AG09319 (cell line): Measurements from ENCODE around the gene GTF3C4.
"Not testable (repeated sequence)": the region's sequence is repeated elsewhere in the genome, so short reads cannot be mapped to it uniquely, and the experiment has no call there.

Source experiments
- DNase-seq: peaks from one replicate; pipeline ENCODE4 v3.0.0-alpha.2; 2010; ENCODE audit warnings: low read depth; ENCODE audit errors: extremely low read depth
- TF ChIP-seq, protein P1 (sequence below): IDR thresholded peaks from 2 replicates; pipeline ENCODE4 v1.5.1; 2011; ENCODE audit warnings: low read depth, mild to moderate bottlenecking, inconsistent platforms, low read length, moderate library complexity

Gene GTF3C4

DNA sequence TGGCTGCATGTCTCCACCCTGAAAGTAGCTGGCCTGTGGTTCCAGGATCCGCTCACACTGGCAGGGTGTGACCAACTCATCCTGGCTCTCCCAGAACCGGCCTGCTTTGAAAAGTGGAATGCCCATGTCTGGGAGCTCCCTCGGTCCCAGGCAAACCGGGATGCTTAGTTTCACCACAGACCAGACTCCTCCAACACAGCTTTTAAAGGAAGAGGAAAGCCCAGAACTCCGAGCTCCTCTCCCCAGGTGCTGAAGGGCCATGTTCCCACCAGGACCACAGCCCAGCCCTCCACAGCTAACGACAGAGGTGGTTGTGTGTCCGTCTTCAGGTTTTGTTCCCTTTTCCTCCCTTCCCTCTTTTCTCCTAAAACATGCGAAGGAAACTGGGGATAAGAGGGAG is 38.0 kb downstream of the GTF3C4 start:
- no peak for DNase-seq
- TF ChIP-seq, protein P1, sequence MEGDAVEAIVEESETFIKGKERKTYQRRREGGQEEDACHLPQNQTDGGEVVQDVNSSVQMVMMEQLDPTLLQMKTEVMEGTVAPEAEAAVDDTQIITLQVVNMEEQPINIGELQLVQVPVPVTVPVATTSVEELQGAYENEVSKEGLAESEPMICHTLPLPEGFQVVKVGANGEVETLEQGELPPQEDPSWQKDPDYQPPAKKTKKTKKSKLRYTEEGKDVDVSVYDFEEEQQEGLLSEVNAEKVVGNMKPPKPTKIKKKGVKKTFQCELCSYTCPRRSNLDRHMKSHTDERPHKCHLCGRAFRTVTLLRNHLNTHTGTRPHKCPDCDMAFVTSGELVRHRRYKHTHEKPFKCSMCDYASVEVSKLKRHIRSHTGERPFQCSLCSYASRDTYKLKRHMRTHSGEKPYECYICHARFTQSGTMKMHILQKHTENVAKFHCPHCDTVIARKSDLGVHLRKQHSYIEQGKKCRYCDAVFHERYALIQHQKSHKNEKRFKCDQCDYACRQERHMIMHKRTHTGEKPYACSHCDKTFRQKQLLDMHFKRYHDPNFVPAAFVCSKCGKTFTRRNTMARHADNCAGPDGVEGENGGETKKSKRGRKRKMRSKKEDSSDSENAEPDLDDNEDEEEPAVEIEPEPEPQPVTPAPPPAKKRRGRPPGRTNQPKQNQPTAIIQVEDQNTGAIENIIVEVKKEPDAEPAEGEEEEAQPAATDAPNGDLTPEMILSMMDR: no peak

DNA sequence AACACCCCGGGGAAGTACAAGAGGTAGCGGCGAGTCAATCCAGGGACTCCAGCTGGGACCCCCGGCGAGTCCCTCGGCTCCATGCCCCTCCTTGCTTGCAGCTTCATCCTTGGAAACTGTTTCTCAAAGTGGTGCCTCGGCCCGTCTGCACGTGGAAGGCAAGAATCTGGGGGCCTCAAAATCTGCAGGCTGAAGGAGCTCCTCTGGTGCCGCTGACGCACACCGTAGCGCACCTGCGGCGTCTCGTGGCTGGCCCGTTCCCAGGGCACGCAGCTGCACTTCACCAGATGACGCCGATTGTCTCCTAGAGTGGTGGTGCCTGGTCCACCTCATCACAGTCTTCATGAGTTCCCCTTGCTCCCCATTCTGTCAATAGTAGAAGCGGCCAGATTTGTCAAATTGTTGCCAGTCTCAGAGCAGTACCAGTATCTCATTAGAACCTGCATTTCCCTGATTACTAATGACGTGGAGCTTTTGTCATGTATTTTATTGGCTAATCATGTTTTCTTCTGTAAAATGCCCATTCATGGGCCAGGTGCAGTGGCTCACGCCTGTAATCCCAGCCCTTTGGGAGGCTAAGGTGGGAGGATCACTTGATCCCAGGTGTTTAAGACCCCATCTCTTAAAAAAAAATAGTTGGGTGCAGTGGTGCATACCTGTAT is 38.6 kb downstream of the GTF3C4 start:
- no peak for DNase-seq
- TF ChIP-seq, protein P1: no peak

DNA sequence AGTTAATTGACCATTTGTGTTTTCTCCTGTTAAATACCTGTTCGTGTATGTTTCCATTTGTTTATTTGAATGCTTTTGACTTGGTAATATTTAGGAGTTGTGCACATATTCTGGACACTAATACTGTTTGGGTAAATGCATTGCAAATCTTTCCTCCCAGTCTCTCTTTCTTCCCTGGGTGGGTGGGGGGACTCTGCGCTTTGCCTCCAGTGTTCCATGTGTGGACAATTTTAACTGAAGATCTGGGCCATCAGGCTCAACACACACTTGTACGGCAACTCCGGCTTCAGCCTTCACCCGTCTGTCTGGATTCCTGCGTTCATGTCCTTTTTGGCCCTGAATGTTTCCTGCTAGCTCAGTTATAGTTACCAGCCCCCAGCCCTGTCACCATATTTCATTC is 40.1 kb downstream of the GTF3C4 start:
- no peak for DNase-seq
- TF ChIP-seq, protein P1: no peak

DNA sequence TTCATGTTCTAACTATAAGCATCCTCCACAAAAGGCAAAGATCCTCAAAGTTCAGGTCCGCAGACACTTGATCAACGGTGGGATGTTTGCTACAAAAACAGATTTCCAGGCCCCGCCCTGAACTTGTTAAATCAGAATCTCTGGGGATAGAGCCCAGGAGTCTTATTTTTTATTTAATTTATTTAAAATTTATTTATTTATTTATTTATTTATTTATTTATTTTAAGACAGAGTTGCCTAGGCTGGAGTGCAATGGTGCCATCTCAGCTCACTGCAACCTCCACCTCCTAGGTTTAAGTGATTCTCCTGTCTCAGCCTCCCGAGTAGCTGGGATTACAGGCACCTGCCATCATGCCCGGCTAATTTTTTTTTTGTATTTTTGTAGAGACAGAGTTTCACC is 40.9 kb downstream of the GTF3C4 start:
- not testable (repeated sequence) for DNase-seq

DNA sequence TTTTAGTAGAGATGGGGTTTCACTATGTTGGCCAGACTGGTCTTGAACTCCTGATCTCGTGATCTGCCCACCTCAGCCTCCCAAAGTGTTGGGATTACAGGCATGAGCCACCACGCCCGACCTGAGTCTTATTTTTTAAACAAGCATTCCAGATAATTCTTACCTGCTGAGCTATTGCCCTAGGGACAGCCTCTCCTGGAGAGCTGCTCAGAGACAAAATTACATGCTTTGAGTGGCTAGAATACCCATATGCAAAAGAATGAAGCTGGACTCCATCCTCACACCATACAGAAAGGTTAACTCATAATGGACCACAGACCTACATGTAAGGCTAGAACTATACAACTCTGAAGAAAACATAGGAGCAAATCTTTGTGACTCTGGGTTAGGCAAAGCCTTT is 41.6 kb downstream of the GTF3C4 start:
- TF ChIP-seq, protein P1: no peak
- no peak for DNase-seq

DNA sequence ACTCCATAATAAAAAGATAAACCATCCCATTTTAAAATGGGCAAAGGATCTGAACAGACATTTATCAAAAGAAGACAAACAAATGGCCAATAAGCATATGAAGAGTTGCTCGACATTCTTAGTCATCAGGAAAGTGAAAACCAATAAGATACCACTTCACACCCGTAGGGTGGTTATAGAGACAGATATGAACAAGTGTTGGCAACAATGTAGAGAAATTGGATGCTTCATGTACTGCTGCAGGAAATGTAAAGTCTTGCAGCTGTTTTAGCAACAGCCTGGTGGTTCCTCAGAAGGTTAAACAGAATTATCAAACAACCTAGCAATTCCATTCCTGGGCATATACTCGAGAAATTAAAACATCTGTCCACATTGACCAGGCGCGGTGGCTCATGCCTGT is 42.5 kb downstream of the GTF3C4 start:
- TF ChIP-seq, protein P1: no peak
- DNase-seq: no peak

DNA sequence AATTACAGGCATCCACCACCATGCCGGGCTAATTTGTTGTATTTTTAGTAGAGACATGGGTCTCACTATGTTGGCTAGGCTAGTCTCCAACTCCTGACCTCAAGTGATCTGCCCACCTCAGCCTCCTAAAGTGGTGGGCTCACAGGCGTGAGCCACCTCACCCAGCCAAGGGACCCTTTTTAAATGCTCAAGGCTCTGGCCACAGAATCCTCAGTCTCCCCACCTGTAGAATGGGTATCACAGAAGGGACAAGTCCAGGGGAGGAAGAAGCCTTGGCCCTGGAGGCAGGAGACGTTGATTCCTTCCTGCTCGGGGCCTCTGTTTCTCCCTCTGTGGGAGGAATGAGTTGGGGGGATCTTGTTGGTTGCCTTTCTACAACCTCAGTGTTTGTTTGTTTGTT is 45.7 kb downstream of the GTF3C4 start:
- DNase-seq: no peak
- TF ChIP-seq, protein P1: no peak

DNA sequence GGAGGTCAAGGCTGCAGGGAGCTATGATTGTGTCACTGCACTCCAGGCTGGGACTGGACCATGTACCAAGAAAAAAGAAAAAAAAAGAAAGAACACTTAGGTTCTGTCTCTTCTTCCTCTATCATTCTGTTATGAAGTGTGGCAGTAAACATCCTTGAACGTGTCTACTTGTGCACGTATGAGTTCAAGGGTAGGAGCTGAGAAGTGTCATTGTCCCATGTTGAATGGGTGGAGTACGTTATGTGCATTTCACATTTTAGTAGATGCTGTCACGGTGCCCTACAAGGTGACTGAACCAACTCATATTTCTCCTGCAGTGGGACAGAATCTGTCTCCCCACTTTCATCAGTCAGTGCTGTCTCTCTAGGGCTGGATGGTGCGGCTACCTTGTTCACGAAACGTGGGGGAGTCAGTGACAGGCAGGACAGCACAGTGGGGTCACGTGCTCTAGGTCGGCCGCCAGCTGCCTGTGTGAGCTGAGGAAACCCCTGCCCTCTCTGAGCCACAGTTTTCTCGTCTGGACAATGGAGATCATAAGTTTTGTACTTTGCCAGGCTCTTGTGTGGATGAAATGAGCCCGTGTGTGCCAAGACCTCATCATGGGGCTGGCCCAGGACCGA is 47.2 kb downstream of the GTF3C4 start:
- TF ChIP-seq, protein P1: no peak
- no peak for DNase-seq

DNA sequence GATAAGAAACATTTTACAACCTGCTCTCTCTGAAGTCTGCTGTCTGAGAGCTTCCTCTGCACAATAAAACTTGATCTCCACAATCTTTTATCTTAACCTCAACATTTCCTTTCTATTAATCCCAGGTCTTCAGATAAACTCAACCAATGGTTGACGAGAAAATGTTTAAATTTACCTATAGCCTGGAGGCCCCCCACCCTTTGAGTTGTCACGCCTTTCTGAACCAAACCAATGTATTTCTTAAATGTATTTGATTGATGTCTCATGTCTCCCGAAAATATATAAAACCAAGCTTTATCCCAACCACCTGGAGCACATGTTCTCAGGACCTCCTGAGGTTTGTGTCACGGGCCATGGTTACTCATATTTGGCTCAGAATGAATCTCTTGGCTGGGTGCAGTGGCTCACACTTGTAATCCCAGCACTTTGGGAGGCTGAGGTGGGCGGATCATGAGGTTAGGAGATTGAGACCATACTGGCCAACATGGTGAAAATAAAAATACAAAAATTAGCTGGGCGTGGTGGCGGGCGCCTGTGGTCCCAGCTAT is 48.2 kb downstream of the GTF3C4 start:
- DNase-seq: not testable (repeated sequence)
